ENCODE results near the gene CD37.

DNA sequence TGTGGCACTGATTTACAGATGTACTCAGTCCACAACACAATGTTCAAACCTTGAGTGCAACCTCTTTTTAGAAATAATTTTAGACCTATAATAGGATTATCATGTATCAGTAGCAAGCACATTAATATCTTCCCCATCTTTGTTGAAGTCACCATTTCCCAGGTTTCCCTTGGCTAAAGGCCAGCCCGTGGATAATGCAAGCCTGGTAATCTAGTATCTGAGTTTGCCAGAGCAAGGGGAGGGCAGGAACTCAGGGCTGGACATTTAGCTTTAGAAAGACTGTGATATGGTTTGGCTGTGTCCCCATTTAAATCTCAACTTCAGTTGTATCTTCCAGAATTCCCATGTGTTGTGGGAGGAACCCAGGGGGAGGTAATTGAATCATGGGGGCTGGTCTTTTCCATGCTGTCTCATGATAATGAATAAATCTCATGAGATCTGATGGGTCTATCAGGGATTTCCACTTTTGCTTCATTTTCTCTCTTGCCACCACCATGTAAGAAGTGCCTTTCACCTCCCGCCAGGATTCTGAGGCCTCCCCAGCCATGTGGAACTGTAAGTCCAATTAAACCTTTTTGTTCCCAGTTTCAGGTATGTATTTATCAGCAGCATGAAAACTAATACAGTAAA is 48.0 kb upstream of the CD37 start:
- TF ChIP-seq, protein P1, sequence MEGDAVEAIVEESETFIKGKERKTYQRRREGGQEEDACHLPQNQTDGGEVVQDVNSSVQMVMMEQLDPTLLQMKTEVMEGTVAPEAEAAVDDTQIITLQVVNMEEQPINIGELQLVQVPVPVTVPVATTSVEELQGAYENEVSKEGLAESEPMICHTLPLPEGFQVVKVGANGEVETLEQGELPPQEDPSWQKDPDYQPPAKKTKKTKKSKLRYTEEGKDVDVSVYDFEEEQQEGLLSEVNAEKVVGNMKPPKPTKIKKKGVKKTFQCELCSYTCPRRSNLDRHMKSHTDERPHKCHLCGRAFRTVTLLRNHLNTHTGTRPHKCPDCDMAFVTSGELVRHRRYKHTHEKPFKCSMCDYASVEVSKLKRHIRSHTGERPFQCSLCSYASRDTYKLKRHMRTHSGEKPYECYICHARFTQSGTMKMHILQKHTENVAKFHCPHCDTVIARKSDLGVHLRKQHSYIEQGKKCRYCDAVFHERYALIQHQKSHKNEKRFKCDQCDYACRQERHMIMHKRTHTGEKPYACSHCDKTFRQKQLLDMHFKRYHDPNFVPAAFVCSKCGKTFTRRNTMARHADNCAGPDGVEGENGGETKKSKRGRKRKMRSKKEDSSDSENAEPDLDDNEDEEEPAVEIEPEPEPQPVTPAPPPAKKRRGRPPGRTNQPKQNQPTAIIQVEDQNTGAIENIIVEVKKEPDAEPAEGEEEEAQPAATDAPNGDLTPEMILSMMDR (conservative IDR thresholded peaks at IDR 0.05 in 1 of 2, IDR thresholded peaks at IDR 0.05 in 1 of 2; ENCODE audit: low read depth in 1 of 2, low read length in 2 of 2), result no peak
- TF ChIP-seq EZH2 (IDR thresholded peaks at IDR 0.05; ENCODE audit: low read length, missing control alignments), result no peak
